Activated naive CD8-positive, alpha-beta T cell treated with anti-CD3 and anti-CD28 coated beads for 36 hours (primary cell): Measurements from ENCODE around the gene GPBAR1. TPM values are rescaled to one million over a fixed set of nuclear protein-coding genes. Genes with fewer than 3 reads are reported as not detected.

Experiments
- DNase-seq: peaks from one replicate; pipeline ENCODE4 v3.0.0; 2021
- H3K27ac Mint-ChIP-seq: one replicate; pipeline ENCODE4 v1.8.0; 2022; ENCODE audit warnings: mild to moderate bottlenecking, moderate library complexity, mixed read lengths
- H3K27me3 Mint-ChIP-seq: one replicate; pipeline ENCODE4 v1.8.0; 2022; ENCODE audit warnings: mild to moderate bottlenecking, mixed read lengths
- H3K36me3 Mint-ChIP-seq: one replicate; pipeline ENCODE4 v1.8.0; 2021; ENCODE audit warnings: mild to moderate bottlenecking, mixed read lengths
- H3K4me1 Mint-ChIP-seq: one replicate; pipeline ENCODE4 v1.8.0; 2021; ENCODE audit warnings: mixed read lengths
- H3K4me3 Mint-ChIP-seq: one replicate; pipeline ENCODE4 v1.8.0; 2022; ENCODE audit warnings: mild to moderate bottlenecking, moderate library complexity, mixed read lengths
- H3K9me3 Mint-ChIP-seq: one replicate; pipeline ENCODE4 v1.8.0; 2022; ENCODE audit warnings: mixed read lengths
- total RNA-seq, 2 experiments: library from RNA; stranded (reverse); gene quantifications; one replicate each; pipeline ENCODE4 v1.2.3, GENCODE V29; 2021

Gene GPBAR1
- total RNA-seq, 2 experiments from 2014 or later, result 0.24 to 0.58 TPM

DNA sequence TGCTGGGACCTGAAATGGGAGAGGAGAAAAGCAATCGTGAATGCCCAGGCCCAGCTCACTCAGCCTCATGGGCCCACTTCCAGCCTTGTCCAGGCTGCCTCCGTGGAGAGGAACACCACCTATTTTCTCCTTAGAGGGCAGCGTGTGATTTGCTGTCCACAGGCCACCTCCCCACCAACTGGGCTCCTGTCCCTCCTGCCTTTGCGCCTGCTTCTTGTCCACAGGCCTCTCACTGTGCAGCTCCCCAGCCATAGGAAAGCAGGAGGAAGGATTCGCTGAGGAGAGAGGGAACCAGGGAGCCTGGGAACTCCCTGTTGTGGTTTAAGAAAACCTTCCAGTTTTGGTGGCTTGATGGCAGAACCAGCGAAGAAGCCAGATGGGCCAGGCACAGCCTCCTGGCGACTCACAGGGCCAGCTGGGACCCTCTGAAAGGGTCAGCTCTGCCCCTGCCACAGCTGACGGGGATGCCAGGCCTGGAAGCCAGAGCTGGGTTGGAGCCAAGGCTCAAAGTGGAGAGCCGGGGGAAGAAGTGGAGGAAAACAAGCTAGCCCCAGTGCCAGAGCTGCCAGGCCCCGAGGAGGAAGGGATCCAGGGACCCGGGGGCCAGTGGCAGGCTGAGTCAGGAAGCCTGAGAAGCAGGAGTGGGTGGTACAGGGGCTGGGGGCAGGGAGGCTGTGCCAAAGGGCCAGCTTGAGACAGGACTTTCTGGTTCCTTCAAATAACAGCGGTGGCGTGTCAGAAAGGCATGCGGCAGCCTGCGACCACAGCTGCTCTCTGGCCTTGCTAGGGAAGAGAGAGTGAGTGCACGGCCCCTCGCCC is 21.6 kb downstream of the GPBAR1 start:
- peaks cover 22% of the 10 kb centered on the region for H3K36me3 Mint-ChIP-seq
- DNase-seq, result no peak
- H3K4me3 Mint-ChIP-seq, result no peak overlapping the region
- no peaks in the 10 kb centered on the region for H3K27me3 Mint-ChIP-seq
- peak overlapping the region; percentile 48 for H3K27ac Mint-ChIP-seq
- H3K9me3 Mint-ChIP-seq, result no peaks in the 10 kb centered on the region
- peaks cover 39% of the 10 kb centered on the region for H3K4me1 Mint-ChIP-seq

DNA sequence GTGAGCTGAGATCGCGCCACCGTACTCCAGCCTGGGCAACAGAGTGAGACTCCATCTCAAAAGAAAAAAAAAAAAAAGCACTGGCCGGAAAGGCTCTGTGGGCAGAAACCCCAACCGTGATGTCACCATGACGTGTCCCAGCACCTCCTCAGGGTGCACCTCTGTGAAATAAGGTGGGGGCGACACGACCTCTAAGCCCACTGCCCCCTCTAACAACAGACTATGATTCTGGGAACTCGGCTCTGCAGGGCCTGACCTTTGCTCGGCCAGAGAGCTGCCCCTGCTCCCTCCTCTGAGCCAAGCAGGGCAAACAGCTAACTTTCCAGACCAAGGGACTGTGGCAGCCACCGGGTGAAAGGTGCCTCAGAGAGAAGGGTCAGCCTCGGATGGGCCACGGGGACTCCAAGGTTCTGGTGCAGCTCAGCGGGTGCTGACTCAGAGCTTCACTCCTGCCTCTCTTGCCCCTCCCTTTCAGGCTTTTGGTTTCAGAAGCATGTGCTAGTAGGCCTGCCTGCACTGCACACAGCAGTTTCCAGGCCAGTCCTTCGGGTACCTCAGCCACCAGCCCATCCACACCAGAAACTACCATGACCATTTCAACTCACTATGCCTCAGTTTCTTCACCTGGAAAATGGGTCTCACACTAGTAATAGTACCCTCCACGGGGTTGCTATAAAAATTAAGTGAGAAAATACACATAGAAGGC is 23.4 kb downstream of the GPBAR1 start:
- no peaks in the 10 kb centered on the region for H3K27me3 Mint-ChIP-seq
- DNase-seq, result peak; percentile 70
- peak overlapping the region; percentile 85 for H3K4me3 Mint-ChIP-seq
- peaks cover 34% of the 10 kb centered on the region for H3K36me3 Mint-ChIP-seq
- H3K27ac Mint-ChIP-seq, result peak overlapping the region; percentile 96
- peaks cover 53% of the 10 kb centered on the region for H3K4me1 Mint-ChIP-seq
- H3K9me3 Mint-ChIP-seq, result no peaks in the 10 kb centered on the region

DNA sequence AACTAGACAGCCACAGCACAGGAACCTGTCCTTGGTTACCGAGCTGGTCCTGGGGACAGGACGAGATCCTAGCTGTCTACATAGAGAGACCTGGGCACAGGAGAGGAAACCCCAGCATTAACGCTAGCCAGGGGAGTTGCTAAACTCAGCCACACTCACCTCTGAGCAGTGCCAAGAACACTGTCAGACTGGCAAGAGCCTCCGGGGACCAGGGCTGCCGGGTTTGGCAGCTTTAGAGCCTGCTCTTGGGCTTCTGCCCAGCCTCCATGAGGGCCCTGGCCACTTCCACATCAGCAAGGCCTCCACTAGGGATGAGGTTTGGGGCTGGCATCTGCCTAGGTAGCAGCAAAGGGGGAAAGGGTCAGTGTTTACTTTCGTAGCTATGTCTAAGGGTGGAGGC is 24.8 kb downstream of the GPBAR1 start:
- Mint-ChIP-seq H3K36me3 (peaks cover 28% of the 10 kb centered on the region), H3K9me3 (no peaks in the 10 kb centered on the region), H3K4me3 (peak overlapping the region; percentile 85), H3K27me3 (no peaks in the 10 kb centered on the region), H3K4me1 (peaks cover 66% of the 10 kb centered on the region), H3K27ac (peak overlapping the region; percentile 96)
- no peak for DNase-seq

DNA sequence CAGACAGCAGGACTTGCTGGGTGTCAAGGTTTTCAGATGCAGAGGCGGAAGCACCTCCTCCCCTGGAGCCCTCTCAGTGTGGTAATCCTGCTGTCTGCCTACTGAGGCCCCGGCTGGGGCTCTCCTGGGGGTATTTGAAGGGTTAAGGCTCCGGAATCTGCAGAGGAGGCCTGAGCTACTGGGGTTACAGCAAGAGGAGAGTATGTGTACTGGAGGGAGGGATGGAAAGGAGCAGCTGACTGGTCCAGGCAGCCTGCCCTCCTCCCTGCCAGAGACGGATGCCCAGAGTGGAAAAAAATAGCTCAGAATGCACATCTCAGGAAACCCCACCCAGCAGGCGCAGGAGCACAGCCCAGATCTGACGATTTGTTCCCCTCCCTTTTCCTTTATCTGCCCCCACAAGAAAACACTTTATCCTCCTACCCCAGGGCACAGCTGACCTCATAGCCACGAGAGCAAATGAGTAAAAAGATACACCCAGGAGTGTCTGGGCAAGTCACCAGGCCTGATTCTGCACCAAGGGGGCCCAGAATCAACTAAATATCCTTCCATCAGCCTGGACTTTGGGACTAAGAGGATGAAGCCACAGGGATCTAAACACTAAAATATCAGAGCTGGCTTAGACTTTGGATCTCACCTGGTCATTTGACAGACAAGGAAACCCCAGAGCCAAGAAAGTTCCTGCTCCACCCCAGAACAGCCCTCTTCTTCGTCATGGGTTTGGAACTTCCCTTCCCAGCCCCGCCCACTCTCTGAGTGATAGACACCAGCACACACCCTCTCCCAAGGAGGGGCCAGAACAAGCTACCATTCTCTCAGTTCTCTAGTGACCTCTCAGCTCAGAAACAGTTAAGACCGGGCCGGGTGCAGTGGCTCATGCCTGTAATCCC is 26.0 kb downstream of the GPBAR1 start:
- DNase-seq, result peak; percentile 87
- Mint-ChIP-seq H3K27me3 (no peaks in the 10 kb centered on the region), H3K4me3 (peak overlapping the region; percentile 85), H3K27ac (peak overlapping the region; percentile 96), H3K9me3 (no peaks in the 10 kb centered on the region), H3K36me3 (peaks cover 24% of the 10 kb centered on the region), H3K4me1 (peaks cover 74% of the 10 kb centered on the region)

DNA sequence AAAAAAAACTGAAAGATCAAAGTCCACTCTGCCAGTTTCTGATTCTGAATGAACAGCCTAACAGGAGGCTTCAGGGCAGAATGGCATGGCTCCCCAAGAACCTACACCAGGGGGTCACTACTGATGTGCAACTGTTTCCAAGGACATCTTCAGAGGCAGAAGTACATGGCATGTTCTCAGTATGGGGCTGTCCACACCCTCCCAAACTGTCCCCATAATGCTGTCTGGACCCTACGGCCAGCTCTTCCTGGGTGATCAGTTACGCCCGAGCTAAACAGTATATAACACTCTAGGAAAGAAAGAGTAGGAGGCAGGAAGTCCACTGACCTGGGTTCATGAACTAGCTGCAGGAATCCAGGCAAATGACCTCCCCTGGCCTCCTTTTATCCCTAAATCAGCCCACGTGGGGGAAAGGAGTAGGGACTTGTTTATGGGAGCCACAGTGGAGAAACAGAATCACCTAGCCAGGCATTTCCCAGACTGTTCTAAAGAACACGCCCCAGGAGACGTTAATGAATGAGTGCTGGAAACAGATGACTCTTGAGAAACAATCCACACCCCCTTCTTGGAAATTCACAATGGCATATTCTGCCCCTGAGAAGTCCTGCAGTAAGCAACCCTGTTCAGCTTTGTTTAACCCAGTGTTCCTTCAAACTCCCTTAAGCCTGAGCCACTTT is 29.0 kb downstream of the GPBAR1 start:
- Mint-ChIP-seq H3K27ac (peak overlapping the region; percentile 92), H3K27me3 (no peaks in the 10 kb centered on the region), H3K4me1 (peaks cover 71% of the 10 kb centered on the region), H3K36me3 (peaks cover 23% of the 10 kb centered on the region), H3K4me3 (peak overlapping the region; percentile 92), H3K9me3 (no peaks in the 10 kb centered on the region)
- no peak for DNase-seq

DNA sequence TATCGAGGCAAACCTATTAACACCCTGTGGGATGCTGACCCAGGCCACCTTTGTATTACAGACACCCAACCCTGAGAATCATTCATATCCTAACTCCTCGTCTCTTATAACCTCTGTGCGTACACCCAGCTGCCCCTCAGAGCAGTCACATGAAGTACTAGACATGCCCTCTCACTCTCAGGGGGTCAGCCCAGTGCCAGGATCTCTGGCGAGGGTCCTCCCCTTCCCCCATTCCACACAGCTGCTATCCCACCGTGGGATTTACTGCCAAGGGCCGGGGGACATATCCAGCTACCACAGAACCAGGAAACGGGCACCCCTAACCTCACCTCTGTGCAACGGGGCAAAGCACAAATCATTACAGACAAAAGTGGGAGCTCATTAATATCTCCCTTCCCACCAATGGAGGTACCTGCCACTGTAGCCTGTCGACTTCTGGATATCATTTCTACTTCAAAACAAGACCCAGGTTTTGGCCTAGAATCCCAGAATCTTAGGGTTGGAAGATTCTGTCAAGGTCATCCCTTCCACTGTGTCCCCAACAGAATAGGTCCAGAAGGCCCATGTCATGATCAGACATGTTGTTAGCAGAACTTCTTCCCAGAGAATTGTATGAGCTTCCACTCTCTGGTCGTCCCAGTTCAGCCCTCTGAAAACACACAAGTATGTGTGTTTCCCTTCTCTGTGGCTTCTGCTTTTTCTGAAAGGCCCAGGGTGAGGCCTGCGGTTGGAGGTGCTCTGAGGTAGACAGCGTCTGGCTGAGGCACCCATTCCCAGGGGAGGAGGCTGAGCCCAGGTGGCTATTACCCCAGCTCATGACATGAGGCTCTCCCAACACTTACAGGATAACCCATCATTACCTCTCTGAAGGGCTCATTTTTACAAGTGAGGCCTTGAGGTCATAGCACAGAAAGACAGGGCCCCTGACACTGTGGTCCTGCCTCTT is 29.8 kb downstream of the GPBAR1 start:
- H3K27ac Mint-ChIP-seq, result peak overlapping the region; percentile 92
- no peaks in the 10 kb centered on the region for H3K27me3 Mint-ChIP-seq
- peak; percentile 58 for DNase-seq
- H3K4me3 Mint-ChIP-seq, result peak overlapping the region; percentile 92
- H3K9me3 Mint-ChIP-seq, result no peaks in the 10 kb centered on the region
- peaks cover 15% of the 10 kb centered on the region for H3K36me3 Mint-ChIP-seq
- H3K4me1 Mint-ChIP-seq, result peaks cover 67% of the 10 kb centered on the region

DNA sequence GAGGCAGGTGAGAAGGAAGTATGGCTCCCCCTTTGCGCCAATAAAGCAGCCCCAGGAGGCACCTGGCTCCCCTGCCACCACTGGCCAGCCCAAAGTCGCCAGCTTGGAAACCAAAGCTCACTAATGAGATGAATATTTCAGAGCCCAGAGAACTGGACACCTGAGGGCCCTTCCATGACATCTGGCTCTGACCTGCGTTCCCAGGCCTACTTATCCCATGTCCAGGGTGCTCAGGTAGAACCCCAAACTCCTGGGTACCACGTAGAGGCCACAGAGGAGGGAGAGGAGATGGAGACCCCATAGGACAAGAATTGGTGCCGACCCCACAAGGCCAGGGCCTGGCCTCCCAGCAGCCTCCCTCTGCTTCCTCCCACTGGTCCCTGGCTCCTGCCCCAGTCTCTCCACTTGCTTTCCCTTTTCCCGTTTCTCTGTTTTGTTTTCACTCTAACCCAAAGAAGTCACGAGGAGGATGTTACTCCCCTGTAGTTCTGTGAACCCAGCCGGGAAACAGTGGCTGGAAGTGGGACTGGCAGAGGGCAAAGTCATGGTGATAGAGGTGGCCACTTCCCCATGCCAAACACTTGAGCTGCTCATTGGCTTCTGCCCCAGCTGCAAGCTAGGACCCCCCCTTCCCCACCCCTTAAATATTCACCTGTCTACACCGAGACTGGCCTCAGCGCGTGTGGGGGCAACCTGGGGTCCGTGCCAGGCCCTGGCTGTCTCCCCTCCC is 30.7 kb downstream of the GPBAR1 start:
- Mint-ChIP-seq H3K27me3 (no peaks in the 10 kb centered on the region), H3K27ac (peak overlapping the region; percentile 92), H3K4me3 (peak overlapping the region; percentile 92), H3K36me3 (peaks cover 14% of the 10 kb centered on the region), H3K4me1 (peaks cover 60% of the 10 kb centered on the region), H3K9me3 (no peaks in the 10 kb centered on the region)
- no peak for DNase-seq

DNA sequence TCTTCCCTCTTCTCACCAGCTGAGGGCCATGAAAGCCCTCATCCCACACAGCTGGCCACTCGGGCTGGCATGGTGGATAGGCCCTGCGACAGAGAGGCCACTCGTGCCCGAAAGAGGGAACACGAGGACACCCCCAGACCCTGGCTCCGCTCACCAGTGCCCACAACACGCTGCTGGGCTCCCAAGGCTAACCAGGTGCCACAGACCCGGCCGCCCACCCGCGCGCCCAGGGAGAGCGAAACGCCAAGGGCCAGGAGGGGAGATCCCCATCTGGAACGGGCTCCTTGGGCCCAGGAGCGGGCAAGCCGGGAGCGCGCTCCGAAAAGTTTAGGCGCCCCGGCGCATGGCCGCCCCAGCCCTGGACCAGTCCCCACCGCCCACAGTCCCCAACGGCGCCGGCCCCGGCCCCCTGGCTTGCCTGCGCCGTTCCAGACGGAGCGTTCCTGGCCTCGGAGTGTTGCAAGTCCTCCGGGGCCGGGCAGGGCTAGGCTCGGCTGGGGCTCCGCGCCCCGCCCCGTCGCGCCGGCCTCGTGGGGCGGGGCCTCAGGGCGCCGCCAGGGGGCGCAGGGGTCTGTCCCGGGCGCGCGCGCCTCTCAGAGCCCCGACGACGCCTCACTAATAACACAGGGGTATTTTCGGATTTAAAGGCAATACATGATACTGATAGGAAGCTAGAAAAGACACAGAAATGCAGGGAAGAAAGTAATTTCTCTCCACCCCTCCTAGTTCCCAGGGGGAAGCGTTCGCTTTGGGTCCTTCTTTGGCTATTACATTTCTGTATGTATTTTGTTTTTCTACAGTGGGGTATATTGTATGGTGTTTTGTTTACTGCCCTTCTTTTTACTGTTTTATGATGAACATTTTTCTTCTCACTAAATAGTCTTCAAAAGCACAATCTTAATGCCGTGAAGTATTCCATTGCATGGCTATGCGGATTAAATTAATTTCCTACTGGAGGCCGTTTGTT is 31.5 kb downstream of the GPBAR1 start, which contains the start of gene TMBIM1:
TMBIM1 (minus strand) TSS at position 456 of the 967 bp plus-strand sequence. CDS start 10,362 bp downstream, outside the sequence.
- Mint-ChIP-seq H3K4me1 (peaks cover 52% of the 10 kb centered on the region), H3K36me3 (peaks cover 12% of the 10 kb centered on the region), H3K9me3 (no peaks in the 10 kb centered on the region), H3K27me3 (no peaks in the 10 kb centered on the region), H3K27ac (peak within 1 kb of the TSS; percentile 92), H3K4me3 (peak within 1 kb of the TSS; percentile 92)
- DNase-seq, result peak; percentile 90

DNA sequence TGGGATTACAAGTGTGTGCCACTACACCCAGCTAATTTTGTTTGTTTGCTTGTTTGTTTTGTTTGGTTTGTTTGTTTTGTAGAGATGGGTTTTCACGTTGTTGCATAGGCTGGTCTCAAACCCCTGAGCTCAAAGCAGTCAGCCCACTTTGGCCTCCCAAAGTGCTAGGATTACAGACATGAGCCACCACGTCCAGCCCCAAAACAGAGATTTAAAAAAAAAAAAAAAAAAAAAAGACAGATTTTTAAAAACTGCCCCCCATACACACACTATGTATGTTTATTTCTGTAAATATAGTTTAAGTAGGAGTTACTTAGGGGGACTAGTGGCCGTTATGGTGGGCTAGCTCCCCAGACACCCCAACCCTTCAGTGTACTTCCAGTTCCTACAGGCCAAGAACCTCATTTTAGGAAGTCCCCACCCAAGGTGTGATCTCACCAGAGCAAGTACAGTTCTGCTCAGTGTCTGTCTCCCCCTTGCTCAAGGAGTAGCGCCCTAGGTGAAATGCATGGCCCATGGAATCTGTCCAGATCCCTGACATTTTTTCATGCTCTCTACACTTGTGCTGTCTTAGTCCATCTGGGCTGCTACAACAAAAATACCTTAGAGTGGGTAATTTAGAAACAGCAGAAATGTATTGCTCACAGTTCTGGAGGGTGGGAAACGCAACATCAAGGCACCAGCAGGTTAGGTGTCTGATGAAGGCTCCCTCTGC is 33.1 kb downstream of the GPBAR1 start:
- no peak for DNase-seq
- no peak overlapping the region for H3K27ac Mint-ChIP-seq
- peaks cover 41% of the 10 kb centered on the region for H3K4me1 Mint-ChIP-seq

DNA sequence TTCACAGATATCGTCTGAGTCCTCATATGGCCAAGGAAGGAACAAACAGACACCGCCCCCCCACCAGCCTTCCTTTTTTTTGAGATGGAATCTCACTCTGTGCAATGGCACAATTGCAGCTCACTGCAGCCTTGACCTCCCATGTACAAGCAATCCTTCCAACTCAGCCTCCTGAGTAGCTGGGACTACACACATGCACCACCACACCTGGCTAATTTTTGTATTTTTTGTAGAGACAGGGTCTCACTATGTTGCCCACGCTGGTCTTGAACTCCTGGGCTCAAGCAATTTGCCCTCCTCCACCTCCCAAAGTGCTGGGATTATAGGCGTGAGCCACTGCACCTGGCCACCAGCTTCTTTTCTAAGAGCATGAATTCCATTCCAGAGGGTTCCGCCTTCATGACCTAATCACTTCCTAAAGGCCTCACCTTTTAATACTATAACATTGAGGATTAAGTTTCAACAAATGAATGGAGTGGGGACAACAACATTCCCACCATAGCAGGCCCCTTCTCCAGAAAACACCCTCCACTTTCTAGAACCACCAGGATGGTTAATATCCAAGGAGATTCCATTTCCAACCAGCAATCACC is 33.7 kb downstream of the GPBAR1 start:
- Mint-ChIP-seq H3K27ac (no peak overlapping the region), H3K36me3 (no peaks in the 10 kb centered on the region), H3K4me1 (peaks cover 35% of the 10 kb centered on the region), H3K27me3 (no peaks in the 10 kb centered on the region), H3K9me3 (no peaks in the 10 kb centered on the region), H3K4me3 (no peak overlapping the region)
- DNase-seq, result no peak

More for the DNA sequence above, 33.1 kb downstream of the GPBAR1 start:
- H3K27me3 Mint-ChIP-seq, result no peaks in the 10 kb centered on the region
- H3K9me3 Mint-ChIP-seq, result no peaks in the 10 kb centered on the region
- no peak overlapping the region for H3K4me3 Mint-ChIP-seq
- peaks cover 3% of the 10 kb centered on the region for H3K36me3 Mint-ChIP-seq

DNA sequence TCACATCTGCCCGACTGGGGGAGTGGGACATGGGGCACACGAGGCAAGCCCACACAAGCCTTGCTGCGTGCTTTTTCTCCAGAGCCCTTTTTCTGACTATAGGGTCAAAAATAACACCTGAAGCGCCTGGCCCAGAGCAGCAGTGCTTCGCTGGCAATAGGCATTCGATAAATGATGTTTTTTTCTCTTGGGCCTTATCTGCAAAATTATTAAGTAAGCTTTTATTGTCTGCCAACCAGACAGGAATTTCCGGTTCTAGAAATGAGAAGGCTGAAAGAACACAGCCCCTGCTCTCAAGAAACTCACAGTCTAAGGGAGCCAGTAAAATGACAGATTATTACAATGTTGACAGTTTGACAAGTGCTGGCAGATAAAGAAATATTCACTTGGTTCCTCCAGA is 34.2 kb downstream of the GPBAR1 start:
- Mint-ChIP-seq H3K9me3 (no peaks in the 10 kb centered on the region), H3K27ac (no peak overlapping the region)

More for the DNA sequence above, 34.2 kb downstream of the GPBAR1 start:
- H3K4me3 Mint-ChIP-seq, result no peak overlapping the region
- no peak for DNase-seq
- no peaks in the 10 kb centered on the region for H3K36me3 Mint-ChIP-seq
- no peaks in the 10 kb centered on the region for H3K27me3 Mint-ChIP-seq
- H3K4me1 Mint-ChIP-seq, result peaks cover 30% of the 10 kb centered on the region
